ENCODE data around the gene CDK7. TPM values are rescaled to one million over a fixed set of nuclear protein-coding genes. Genes with fewer than 3 reads are reported as not detected.

The CDK7 gene
- total RNA-seq, 1 donor from 2014 or later, result 21.6 TPM

DNA sequence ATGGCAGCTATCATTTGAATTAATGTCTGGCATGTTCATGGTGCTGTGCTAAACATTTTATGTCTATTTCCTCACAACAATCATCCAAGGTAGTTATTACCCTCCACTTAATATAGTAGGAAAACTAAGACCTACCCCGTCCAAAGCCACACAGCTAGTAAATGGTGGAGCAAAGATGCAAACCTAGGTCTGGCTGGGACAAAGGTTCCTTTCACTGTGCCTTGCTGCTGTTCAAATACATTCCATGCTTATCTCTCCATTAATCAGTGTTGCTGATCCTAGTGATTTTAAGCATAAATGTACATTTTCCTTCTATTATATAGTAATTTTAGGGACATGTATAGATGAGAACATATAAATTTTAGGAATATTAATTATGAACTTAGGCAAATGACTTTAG is 59.2 kb downstream of the CDK7 start:
- DNase-seq, result no peak

DNA sequence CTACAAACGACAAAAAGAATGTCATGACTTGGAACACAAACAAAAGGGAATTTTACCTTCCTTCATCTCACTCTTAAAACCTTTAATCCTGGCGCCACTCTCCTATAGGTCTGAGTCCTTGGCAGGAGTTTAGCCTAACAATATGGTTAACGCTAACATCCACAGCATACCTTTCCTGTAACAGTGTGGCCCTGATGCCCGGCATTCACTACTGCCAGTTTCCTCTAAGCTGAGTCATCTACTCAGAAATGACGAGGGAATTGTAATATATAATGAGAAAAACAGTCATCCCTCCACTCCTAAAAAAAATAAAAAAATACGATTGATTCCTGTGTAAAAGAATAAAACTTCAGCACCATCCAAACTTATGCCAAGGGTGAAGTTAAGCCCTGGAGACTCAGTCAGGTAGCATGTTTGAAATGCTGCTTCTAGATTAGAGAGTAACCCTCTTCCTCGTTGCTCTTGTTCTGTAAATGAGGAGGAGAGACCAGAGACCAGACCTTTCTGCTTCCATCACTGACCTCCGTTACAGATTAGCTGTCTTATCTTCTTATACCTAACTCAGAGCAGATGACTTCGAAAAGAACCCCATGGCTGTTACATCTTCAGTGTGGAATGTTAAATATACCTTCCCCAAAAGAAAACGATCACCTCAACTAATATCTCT is 60.5 kb downstream of the CDK7 start:
- DNase-seq, result no peak

DNA sequence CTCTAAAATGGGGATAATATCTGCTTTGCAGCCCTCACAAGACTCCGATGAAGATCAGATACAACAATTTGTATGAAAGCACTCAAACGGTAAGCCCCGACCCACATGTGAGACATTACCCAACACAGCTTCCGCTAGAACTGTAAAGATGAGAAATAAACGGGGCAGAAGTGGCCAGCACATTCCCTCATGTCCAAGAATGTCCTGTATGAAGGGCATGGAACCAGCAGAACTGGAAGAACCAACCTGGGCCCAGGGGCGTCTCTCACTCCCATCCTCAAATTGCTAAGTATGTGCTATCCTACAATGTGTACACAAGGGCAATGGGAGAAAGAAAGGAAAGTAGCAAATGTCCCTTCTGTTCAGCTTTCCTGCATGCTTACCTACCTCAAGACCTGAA is 64.9 kb downstream of the CDK7 start:
- DNase-seq, result no peak

DNA sequence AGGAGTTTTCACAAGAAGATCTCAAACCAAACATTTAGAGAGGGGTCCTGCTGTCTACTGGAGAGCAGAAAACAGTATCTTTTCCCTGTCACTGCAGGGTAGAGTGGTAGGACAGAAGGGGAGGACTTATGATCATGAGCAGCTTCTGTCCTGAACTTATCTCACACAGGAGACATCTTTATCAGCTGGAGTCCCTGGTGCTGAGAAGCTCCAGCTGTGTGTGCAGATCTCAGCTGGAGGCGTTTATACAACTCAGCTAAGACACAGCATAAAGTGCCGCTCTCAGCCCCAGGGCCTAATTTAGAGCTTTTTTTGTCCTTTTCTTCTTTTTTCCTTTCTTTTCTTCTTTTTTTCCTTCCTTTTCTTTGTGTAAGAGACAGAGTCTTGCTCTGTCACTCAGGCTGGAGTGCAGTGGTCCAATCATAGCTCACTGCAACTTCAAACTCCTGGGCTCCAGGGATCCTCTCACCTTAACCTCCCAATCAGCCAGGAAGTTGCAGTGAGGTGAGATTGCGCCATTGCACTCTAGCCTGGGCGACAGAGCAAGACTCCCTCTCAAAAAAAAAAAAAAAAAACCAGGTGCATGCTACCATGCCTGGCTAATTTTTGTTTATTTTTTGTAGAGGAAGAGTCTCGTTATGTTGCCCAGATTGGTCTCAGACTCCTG is 66.0 kb downstream of the CDK7 start:
- no peak for DNase-seq

DNA sequence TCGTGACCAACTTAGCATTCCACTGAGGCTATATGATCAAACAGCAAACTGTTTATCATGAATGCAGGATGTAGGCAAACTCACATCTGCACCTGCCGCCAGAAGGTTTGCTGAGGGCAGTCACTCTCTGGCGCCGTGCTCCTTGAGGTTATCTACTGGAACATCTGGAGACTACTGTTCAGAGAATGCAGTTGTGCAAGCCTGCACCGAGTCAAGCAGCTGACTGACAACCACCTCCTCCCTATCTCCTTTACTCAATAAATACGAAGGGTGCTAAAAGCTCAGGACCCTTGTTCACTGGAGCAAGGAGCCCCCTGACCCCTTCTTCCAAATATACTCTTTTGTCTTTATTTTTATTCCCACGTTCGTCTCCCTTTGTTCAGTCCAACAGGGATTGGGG is 70.8 kb downstream of the CDK7 start:
- DNase-seq, result no peak

DNA sequence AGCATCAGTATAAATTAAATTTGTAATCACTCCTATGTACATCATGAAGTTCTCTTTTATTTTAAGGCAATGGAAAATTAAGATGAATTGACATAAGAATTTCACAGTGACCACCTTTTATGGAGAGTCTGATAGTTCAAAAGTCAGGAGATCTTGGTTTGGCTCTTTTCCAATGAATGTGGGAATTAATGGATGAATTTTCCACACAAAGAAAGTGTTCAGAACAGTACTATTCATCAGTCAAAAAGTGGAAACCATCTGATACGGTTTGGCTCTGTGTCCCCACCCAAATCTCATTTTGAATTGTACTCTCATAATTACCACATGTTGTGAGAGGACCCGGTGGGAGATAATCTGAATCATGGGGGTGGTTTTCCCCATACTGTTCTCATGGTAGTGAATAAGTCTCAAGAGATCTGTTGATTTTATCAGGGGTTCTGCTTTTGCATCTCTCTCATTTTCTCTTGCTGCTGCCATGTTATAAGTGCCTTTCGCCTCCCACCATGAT is 73.4 kb downstream of the CDK7 start:
- no peak for DNase-seq

DNA sequence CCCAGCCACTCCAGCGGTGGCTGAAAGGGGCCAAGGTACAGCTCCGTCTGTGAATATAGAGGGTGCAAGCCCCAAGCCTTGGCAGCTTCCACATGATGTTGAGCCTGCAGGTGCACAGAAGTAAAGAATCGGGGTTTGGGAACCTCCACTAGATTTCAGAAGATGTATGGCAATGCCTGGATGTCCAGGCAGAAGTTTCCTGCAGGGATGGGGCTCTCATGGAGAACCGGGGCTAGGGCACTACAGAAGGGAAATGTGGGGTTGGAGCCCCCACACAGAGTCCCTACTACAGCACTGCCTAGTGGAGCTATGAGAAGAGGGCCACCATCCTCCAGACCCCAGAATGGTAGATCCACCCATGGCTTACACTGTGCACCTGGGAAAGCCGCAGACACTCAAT is 74.7 kb downstream of the CDK7 start:
- DNase-seq, result no peak

DNA sequence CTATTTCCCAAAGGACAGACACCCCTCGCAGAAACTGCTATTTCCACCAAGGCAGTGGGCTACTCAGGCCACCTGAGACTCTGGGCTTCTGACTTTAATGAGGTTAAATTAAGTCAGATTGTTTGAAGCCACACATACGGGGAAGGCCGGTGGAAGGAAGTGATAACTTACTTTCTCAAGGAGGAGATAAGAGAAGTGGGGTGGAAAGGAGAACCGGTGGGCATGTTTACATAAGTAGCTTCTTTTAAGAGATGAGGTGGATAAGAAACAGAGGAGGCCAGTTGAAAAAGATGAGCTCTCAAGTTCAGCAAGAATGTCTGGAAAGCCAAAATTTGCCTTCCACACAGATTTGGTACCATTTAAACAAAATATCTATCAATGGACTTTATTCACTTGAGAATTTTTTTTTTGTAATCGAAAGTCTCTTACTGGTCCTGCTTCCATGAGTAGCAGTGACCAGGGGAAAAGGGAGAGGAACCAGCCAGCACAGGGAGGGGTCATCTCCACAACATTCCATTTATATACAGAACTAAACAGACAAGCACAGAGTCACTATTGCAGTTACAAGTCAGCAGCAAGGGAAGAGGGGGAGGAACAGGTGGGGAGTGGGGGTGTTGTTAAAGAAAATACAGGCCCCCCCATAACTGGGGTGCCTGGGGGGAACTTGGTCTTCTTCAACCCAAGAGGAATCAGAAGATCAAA is 77.9 kb downstream of the CDK7 start:
- DNase-seq, result no peak

DNA sequence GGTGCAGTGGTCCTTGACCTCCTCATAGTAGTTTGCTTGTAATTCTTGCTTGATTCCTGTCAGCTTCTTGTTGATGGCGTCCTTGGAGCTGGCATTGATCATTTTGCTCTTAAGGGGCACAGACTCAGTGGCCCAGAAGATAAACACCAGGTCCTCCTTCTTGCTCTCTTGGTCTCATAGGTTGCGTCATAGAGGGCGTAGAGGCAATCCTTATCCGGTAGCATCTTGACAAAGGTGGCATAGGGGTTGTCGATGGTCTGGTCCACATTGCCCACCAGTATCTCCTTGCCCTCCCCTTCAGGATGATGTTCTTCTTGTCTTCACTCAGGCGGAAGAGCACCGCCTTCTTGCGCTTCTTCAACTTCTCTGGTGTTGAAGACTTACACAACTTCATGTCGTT is 78.7 kb downstream of the CDK7 start:
- DNase-seq, result no peak

DNA sequence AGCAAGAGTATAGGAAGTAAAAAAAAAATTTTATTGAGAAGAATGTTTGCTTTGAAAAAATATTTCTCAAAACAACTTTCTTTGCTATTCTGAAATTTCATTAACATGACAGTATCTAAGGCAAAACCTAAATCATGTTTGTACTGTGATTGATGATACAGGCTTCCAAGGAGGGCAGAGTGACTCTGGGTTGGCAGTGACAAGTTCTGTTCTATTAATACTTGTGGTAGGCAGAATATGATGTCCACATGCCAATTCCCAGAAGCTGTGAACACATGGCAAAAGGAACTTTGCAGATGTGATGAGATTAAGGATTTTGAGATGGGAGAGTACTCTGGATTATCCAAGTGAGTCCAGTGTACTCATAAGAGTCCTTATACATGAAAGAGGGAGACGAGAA is 81.3 kb downstream of the CDK7 start:
- DNase-seq, result no peak

DNA sequence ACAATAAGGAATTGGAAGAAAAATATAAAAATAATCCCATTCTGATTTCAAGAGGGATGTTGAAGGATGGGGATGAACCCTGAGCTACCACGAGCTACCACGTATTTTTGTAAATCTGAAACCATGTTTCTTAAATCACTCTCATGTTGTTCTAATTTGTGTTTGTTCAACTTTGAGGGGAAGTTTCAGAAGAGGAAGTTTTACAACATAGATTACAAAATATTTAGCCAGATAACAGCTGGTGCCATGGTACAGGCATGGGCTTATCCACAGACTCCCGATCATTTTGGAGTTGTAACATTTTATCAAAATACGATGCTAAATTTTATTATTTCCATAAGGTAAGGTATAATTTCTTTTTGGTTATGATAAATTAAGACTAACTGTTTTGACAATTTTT is 82.7 kb downstream of the CDK7 start:
- DNase-seq, result no peak

DNA sequence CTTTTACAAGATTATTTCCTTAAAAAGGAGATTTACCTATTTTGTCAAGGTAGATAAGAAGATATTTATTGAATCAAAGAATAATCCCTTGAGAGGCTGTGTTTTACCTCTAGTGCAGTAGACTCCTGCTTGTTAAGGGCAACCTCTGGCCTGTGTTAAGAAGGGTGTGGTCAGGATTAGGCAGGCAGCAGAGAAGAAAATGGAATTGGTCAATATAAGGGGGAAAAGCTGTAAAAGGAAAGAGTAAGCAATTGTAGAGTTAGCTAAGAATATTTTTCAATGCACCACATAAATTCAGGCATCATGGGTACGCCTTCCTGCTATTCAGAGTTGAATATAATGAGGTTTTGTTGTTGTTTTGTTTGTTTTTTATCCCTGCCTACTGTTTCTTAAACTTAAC is 91.7 kb downstream of the CDK7 start:
- no peak for DNase-seq

Other genes starting within 250 kb of the CDK7 start
- gene SLC30A5, start 140.9 kb upstream of the CDK7 start, total RNA-seq, result 46.4 TPM
- gene CCNB1, start 67.7 kb upstream of the CDK7 start, total RNA-seq, result 38.9 TPM
- gene CENPH, start 45.3 kb upstream of the CDK7 start, total RNA-seq, result 9.3 TPM
- gene CCDC125, start 97.9 kb downstream of the CDK7 start, total RNA-seq, result 7.3 TPM
- 29.8 TPM for gene AK6, start 134.6 kb downstream of the CDK7 start, total RNA-seq
- gene TAF9, start 134.6 kb downstream of the CDK7 start, total RNA-seq, result 21.7 TPM
- gene RAD17, start 134.9 kb downstream of the CDK7 start, total RNA-seq, result 40.0 TPM
- 3.2 TPM for gene MARVELD2, start 180.2 kb downstream of the CDK7 start, total RNA-seq

All from tongue (tissue), 2 donors.